WTC11 (cell line): ENCODE results near the gene RNF181. TPM values are rescaled to one million over a fixed set of nuclear protein-coding genes. Genes with fewer than 3 reads are reported as not detected.

Experiments
- ATAC-seq: fragments of 200-7000 bp; cut with Tn5 transposase; 2 replicates; pipeline ENCODE4 v1.10.0; 2021; ENCODE audit warnings: mild to moderate bottlenecking, moderate library complexity
- CTCF ChIA-PET: fragments of 300-600 bp; sonication (Branson Sonifier 250); formaldehyde crosslinking; loops from one replicate; lab custom pipeline; 2021; ENCODE audit warnings: antibody characterized with exemption; lab: Charles Lee
- POLR2A ChIA-PET: fragments of 350-600 bp; sonication (Branson Sonifier 250); formaldehyde crosslinking; loops from one replicate; lab custom pipeline; 2021; ENCODE audit warnings: antibody characterized with exemption; lab: Charles Lee
- DNase-seq: peaks from one replicate; pipeline ENCODE4 v3.0.0; 2021; ENCODE audit warnings: low spot score
- H3K27ac Mint-ChIP-seq: 2 replicates; pipeline ENCODE4 v1.8.0; 2021; ENCODE audit warnings: mixed read lengths
- H3K27me3 Mint-ChIP-seq: 2 replicates; pipeline ENCODE4 v1.8.0; 2021; ENCODE audit warnings: low read depth, mild to moderate bottlenecking, moderate library complexity, mixed read lengths
- H3K36me3 Mint-ChIP-seq: 2 replicates; pipeline ENCODE4 v1.8.0; 2021; ENCODE audit warnings: mixed read lengths
- H3K4me1 Mint-ChIP-seq: 2 replicates; pipeline ENCODE4 v1.8.0; 2022; ENCODE audit warnings: mixed read lengths
- H3K4me3 Mint-ChIP-seq: 2 replicates; pipeline ENCODE4 v1.8.0; 2021; ENCODE audit warnings: mild to moderate bottlenecking, moderate library complexity, mixed read lengths
- H3K9me3 Mint-ChIP-seq: 2 replicates; pipeline ENCODE4 v1.8.0; 2021; ENCODE audit warnings: mixed read lengths
- ATF2 ChIP-seq: sonication (generic); formaldehyde crosslinking; IDR thresholded peaks from 2 replicates; pipeline ENCODE4 v1.8.1; 2022; ENCODE audit warnings: low read depth, missing genetic modification reagents, borderline replicate concordance
- CBFB ChIP-seq: sonication (generic); formaldehyde crosslinking; IDR thresholded peaks from 2 replicates; pipeline ENCODE4 v1.8.1; 2022; ENCODE audit warnings: mild to moderate bottlenecking, low read depth, missing genetic modification reagents
- CREB1 ChIP-seq: sonication (generic); formaldehyde crosslinking; IDR thresholded peaks from 2 replicates; pipeline ENCODE4 v1.8.0; 2023; ENCODE audit warnings: mild to moderate bottlenecking, missing genetic modification reagents
- CTCF ChIP-seq: fragments of 200-600 bp; IDR thresholded peaks from 2 replicates; pipeline ENCODE4 v1.8.0; 2022; ENCODE audit warnings: antibody characterized with exemption
- E2F1 ChIP-seq: sonication (generic); formaldehyde crosslinking; IDR thresholded peaks from 2 replicates; pipeline ENCODE4 v1.8.0; 2022; ENCODE audit warnings: mild to moderate bottlenecking, missing genetic modification reagents
- FOXP1 ChIP-seq: sonication (generic); formaldehyde crosslinking; IDR thresholded peaks from 2 replicates; pipeline ENCODE4 v1.8.0; 2022; ENCODE audit warnings: missing genetic modification reagents, mild to moderate bottlenecking, moderate library complexity, borderline replicate concordance
- GABPB1 ChIP-seq: sonication (generic); formaldehyde crosslinking; IDR thresholded peaks from 2 replicates; pipeline ENCODE4 v1.8.1; 2023; ENCODE audit warnings: mild to moderate bottlenecking, missing genetic modification reagents
- KAT7 ChIP-seq: sonication (generic); formaldehyde crosslinking; IDR thresholded peaks from 2 replicates; pipeline ENCODE4 v1.8.1; 2023; ENCODE audit warnings: missing genetic modification reagents, mild to moderate bottlenecking, borderline replicate concordance
- MLX ChIP-seq: sonication (generic); formaldehyde crosslinking; IDR thresholded peaks from 2 replicates; pipeline ENCODE4 v1.8.1; 2023; ENCODE audit warnings: mild to moderate bottlenecking, missing genetic modification reagents, moderate library complexity
- OVOL2 ChIP-seq: fragments of 250-450 bp; sonication (Bioruptor Pico); IDR thresholded peaks from 2 replicates; pipeline ENCODE4 v1.9.0; 2021; ENCODE audit warnings: mild to moderate bottlenecking, borderline replicate concordance
- PREB ChIP-seq: sonication (generic); formaldehyde crosslinking; IDR thresholded peaks from 2 replicates; pipeline ENCODE4 v1.8.1; 2022; ENCODE audit warnings: mild to moderate bottlenecking, missing genetic modification reagents, moderate library complexity, borderline replicate concordance
- PRRX2 ChIP-seq: fragments of 250-450 bp; sonication (Bioruptor Pico); IDR thresholded peaks from 2 replicates; pipeline ENCODE4 v1.8.0; 2021; ENCODE audit warnings: mild to moderate bottlenecking
- USF1 ChIP-seq: sonication (generic); formaldehyde crosslinking; IDR thresholded peaks from 2 replicates; pipeline ENCODE4 v1.8.0; 2022; ENCODE audit warnings: mild to moderate bottlenecking, missing genetic modification reagents
- ZNF281 ChIP-seq: sonication (generic); formaldehyde crosslinking; IDR thresholded peaks from 2 replicates; pipeline ENCODE4 v1.8.0; 2023; ENCODE audit warnings: mild to moderate bottlenecking, missing genetic modification reagents
- ZNF423 ChIP-seq: fragments of 250-450 bp; sonication (Bioruptor Pico); IDR thresholded peaks from 2 replicates; pipeline ENCODE4 v2.1.2; 2022; ENCODE audit warnings: mild to moderate bottlenecking, moderate library complexity
- ZNF512 ChIP-seq: sonication (generic); formaldehyde crosslinking; IDR thresholded peaks from 2 replicates; pipeline ENCODE4 v1.8.1; 2022; ENCODE audit warnings: missing genetic modification reagents, borderline replicate concordance
- total RNA-seq: library from RNA; stranded (reverse); gene quantifications from 3 replicates; pipeline ENCODE4 v1.2.3, GENCODE V29; 2021

The RNF181 gene
- total RNA-seq, 1 experiment from 2014 or later, result 95.4 TPM

GRCh38 chr2:85584857-85585780 is 10.4 kb upstream of the RNF181 start:
- H3K27ac Mint-ChIP-seq, result no peak overlapping the region; the same call in 1 of the 2 replicates
- TF ChIP-seq GABPB1 (CRISPR knock-in tag) (peak; percentile 84), PREB (CRISPR knock-in tag) (peak; percentile 20; the same call in 1 of the 2 replicates), CTCF (no peak)
- TF ChIP-seq, all 79 proteins: peak for 2
- peaks cover 14% of the 10 kb centered on the region for H3K4me1 Mint-ChIP-seq
- ChIA-PET CTCF (interaction anchor here (1.0 kb wide), 1 partner anchor 17 kb away, joined by 6 read pairs; no protein-coding TSS in a partner anchor), POLR2A (interaction anchor here (1.3 kb wide), 1 partner anchor 10 kb away, joined by 5 read pairs; the partner anchor contains the start of gene RNF181)
- no peaks in the 10 kb centered on the region for H3K9me3 Mint-ChIP-seq
- ATAC-seq, result peak; percentile 9
- H3K36me3 Mint-ChIP-seq, result 0 out of 2 replicates have a peak, but pooled peaks cover 3% of the 10 kb centered on the region
- peaks cover 42% of the 10 kb centered on the region for H3K27me3 Mint-ChIP-seq
- H3K4me3 Mint-ChIP-seq, result peak overlapping the region; percentile 59
- no peak for DNase-seq

- no peaks in the 10 kb centered on the region for H3K9me3 Mint-ChIP-seq
- ATAC-seq (no peak), DNase-seq (no peak)
- POLR2A ChIA-PET, result interaction anchor here (1.3 kb wide), 1 partner anchor 9 kb away, joined by 5 read pairs; the partner anchor contains the start of gene RNF181
- no peak overlapping the region for H3K27ac Mint-ChIP-seq
- CTCF ChIA-PET, result interaction anchor here (1.0 kb wide), 1 partner anchor 18 kb away, joined by 6 read pairs; no protein-coding TSS in a partner anchor
- H3K4me1 Mint-ChIP-seq, result peaks cover 11% of the 10 kb centered on the region
- H3K27me3 Mint-ChIP-seq, result peaks cover 48% of the 10 kb centered on the region
- TF ChIP-seq E2F1 (CRISPR knock-in tag), result no peak
- no peak for TF ChIP-seq OVOL2 (CRISPR knock-in tag)
- no peak for TF ChIP-seq ZNF423 (CRISPR knock-in tag)
- no peak for TF ChIP-seq ZNF281 (CRISPR knock-in tag)
- H3K4me3 Mint-ChIP-seq, result peak overlapping the region; percentile 14; the same call in 1 of the 2 replicates
- 0 out of 2 replicates have a peak, but pooled peaks cover 3% of the 10 kb centered on the region for H3K36me3 Mint-ChIP-seq
Measured at GRCh38 chr2:85585781-85586105, 9.8 kb upstream of the RNF181 start.

- no peaks in the 10 kb centered on the region for H3K36me3 Mint-ChIP-seq
- ChIA-PET CTCF (interaction anchor here (0.7 kb wide), 1 partner anchor 27 kb away, joined by 3 read pairs; the partner anchor contains the start of gene GGCX), POLR2A (interaction anchor here (0.6 to 1.2 kb wide), 2 partner anchors 16 to 49 kb away, joined by 3 read pairs; partner anchors contain the start of gene MAT2A)
- H3K27me3 Mint-ChIP-seq, result peaks cover 42% of the 10 kb centered on the region
- H3K4me3 Mint-ChIP-seq, result no peak overlapping the region
- no peak for TF ChIP-seq CREB1 (CRISPR knock-in tag)
- no peak for TF ChIP-seq ZNF512 (CRISPR knock-in tag)
- no peak for TF ChIP-seq FOXP1 (CRISPR knock-in tag)
- no peak for TF ChIP-seq MLX
- TF ChIP-seq USF1 (CRISPR knock-in tag), result no peak
- TF ChIP-seq CBFB (CRISPR knock-in tag), result no peak
- TF ChIP-seq KAT7 (CRISPR knock-in tag), result no peak
- no peak for TF ChIP-seq ATF2 (CRISPR knock-in tag)
- no peak for TF ChIP-seq PRRX2
- H3K27ac Mint-ChIP-seq, result no peak overlapping the region
- DNase-seq, result no peak
- H3K4me1 Mint-ChIP-seq, result peaks cover 11% of the 10 kb centered on the region
- H3K9me3 Mint-ChIP-seq, result no peaks in the 10 kb centered on the region
- no peak for ATAC-seq
Measured at GRCh38 chr2:85588236-85588635, 7.3 kb upstream of the RNF181 start.
